Activated CD8-positive, alpha-beta memory T cell treated with anti-CD3 and anti-CD28 coated beads, Interleukin-2, amount 50 U/mL, for 48 hours (primary cell): ENCODE results near the gene PTPN18.

Experiments used
- DNase-seq: peaks from one replicate; pipeline ENCODE4 v3.0.0-alpha.2; 2020

PTPN18 gene

GRCh38 chr2:130368786-130369185 is 12.9 kb downstream of the PTPN18 start:
- no peak for DNase-seq

GRCh38 chr2:130369311-130369964 is 13.6 kb downstream of the PTPN18 start:
- DNase-seq, result no peak

GRCh38 chr2:130369965-130370341 is 14.1 kb downstream of the PTPN18 start:
- no peak for DNase-seq

- peak; percentile 69 for DNase-seq
These were observed 14.6 kb downstream of the PTPN18 start for GRCh38 chr2:130370490-130370889.

- DNase-seq, result no peak
These were observed 15.8 kb downstream of the PTPN18 start for GRCh38 chr2:130371723-130372054.

GRCh38 chr2:130372055-130372832 is 16.4 kb downstream of the PTPN18 start:
- peak; percentile 94 for DNase-seq

- no peak for DNase-seq
These were observed 17.3 kb downstream of the PTPN18 start for GRCh38 chr2:130372833-130373807.

GRCh38 chr2:130373808-130374365 is 18.0 kb downstream of the PTPN18 start:
- DNase-seq, result no peak

- DNase-seq, result no peak
These were observed 18.9 kb downstream of the PTPN18 start for GRCh38 chr2:130374587-130375290.

GRCh38 chr2:130375291-130376266 is 19.7 kb downstream of the PTPN18 start:
- DNase-seq, result no peak

GRCh38 chr2:130376433-130377293 is 20.8 kb downstream of the PTPN18 start:
- no peak for DNase-seq

- no peak for DNase-seq
These were observed 21.6 kb downstream of the PTPN18 start for GRCh38 chr2:130377491-130377890.

- DNase-seq, result no peak
These were observed 22.5 kb downstream of the PTPN18 start for GRCh38 chr2:130378206-130378897.

- no peak for DNase-seq
These were observed 23.0 kb downstream of the PTPN18 start for GRCh38 chr2:130378898-130379214.

GRCh38 chr2:130380096-130380934 is 24.5 kb downstream of the PTPN18 start:
- DNase-seq, result no peak

- no peak for DNase-seq
These were observed 25.3 kb downstream of the PTPN18 start for GRCh38 chr2:130381145-130381544.

- no peak for DNase-seq
These were observed 25.8 kb downstream of the PTPN18 start for GRCh38 chr2:130381619-130382018.

- no peak for DNase-seq
These were observed 26.6 kb downstream of the PTPN18 start for GRCh38 chr2:130382313-130382917.
